NOMO-1 treated with DMSO at 0.1 percent for 48 hours (cell line): ENCODE measurements around the gene TSEN2.
A peak's percentile ranks its signal among the peaks of the same experiment; 100 is the strongest.
"Not testable (repeated sequence)": the region's sequence is repeated elsewhere in the genome, so short reads cannot be mapped to it uniquely, and the experiment has no call there.

Experiments
- DNase-seq: peaks from one replicate; lab custom pipeline; 2025; ENCODE audit not compliant: unreplicated experiment; lab: John Stamatoyannopoulos, UW

The TSEN2 gene

DNA sequence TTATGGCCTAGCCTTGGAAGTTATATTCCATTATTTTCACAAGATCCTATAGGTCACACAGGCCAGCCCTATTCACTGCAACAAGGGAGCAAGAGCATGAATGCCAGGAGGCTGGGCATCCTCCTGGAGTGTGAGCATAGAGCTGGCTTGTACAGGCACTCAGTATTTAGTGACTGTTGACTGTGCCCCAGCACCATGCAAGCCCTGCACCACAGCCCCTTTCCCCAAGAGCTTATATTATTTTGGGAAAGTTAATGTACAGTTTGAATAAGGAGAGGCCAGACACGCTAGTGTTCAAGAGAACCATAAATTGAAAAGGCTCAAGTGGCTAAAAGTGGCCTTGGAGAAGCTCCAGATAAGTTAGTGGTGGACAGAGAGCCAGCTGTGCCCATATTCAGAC lies 32.3 kb upstream of the TSEN2 start:
- DNase-seq: no peak

DNA sequence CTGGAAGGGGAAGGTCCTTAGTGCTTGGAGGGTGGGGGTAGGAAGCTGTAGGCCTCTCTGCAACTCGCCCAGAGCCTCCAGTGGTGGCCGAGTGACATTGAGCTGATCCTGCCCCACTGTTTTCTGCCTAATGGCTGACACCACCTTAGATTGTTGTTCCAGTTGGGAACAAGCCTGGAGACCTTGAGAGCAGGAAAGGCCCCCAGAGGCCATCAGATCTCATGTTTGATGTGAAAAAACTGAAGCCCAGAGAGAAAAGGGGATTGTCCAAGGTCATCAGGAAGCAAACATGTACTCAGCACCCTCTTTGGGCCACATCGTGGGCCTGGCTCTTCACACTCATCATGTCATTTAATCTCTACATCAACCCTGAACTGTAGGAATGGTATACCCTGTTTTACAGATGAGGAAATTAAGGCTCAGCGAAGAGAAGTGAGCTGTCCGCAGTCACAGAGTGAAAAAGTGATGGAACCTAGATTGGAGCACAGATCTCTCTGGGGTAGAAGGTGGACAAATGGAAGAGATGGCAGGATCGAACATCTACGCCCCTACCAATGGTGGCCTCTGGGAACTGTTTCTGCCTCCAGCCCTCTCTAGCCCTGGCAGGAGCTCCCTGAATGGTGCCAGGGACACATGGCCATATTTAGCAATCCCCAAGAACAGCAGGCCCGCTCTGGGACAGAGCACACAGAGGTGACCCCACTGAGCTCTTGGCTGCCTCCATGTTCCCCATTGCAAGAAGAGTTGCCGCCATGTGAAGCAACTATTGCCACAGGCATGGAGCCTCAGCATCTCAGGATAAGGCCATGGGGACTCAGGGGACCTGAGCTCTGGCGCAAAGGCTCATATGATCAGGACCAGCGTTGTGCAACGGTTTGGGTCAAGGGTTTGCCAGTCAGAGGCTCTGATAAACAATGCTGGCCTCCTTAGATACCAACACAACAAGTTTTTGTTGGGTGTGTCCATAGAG lies 31.6 kb upstream of the TSEN2 start:
- no peak for DNase-seq

DNA sequence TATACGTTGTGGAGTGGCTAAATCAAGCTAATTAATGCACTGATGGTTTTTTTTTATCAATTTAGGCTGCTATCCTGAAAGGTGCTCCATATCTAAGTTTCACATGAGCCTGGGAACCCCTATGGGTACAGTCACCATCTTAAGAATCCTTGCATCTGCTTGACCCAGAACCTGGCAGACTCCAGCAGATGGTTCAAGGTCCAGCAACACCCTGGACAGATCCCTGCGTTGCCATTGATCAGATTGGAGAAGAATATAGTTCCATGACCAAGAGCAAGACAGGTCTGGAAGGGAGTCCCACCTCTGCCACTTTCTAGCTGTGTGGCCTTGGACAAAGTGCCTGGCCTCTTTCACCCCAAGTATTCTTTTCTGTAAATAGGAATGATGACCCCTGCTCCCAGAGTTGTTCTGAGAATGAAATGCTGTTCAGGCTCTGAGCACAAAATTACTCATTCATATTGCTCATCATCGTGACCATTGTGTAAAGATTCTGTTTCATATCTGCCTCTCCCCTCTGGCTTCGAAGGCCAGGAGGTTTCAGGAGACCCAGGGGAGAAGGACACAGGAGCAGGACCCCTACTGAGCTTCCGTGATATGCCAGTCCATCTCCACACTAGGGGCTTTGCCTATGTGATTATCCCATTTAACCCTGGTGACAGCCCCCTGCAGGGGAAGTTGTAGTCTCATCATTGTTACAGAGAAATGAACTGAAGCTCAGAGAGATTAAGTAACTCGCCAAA lies 30.0 kb upstream of the TSEN2 start:
- no peak for DNase-seq

GRCh38 chr3:12454816-12455121 lies 29.5 kb upstream of the TSEN2 start:
- DNase-seq: no peak

DNA sequence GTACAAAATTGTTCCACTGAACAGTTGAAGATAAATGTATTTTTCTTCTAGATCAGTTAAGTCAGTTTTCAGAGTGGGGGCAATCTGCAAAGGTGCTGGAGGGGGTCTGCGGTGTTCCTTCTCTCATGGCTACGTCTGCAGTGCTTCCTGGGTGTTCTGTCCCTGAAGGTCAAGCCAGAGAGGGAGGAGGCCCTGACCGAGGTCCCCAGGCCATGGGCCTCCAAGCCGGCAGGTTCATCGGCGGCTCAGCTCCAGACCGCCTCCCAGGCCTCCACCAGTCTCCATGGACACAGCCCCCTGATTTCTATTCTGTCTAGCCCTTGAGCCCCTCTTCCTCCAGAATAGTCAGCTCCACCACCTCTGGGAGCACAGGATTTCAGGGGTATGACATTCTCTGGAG lies 28.5 kb upstream of the TSEN2 start:
- no peak for DNase-seq

DNA sequence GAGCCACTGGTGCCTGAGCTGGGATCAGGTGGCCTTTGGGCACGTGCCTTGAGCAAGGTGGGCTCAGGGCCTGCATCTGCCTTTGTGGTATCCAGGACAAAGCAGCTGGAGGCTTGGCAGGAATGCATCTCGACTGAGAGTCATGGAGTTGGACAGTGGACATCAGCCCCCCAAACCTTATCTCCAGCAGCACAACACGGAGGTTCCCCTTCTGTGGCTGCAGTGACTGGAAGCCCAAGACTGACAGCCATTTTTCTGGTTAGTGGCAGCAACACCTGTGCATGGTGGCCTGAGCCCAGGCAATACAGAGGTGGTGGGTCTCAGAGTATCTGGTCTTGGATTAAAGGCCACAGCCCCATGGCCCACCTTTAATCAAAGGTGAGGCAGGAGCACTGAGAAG lies 27.8 kb upstream of the TSEN2 start:
- DNase-seq: no peak

DNA sequence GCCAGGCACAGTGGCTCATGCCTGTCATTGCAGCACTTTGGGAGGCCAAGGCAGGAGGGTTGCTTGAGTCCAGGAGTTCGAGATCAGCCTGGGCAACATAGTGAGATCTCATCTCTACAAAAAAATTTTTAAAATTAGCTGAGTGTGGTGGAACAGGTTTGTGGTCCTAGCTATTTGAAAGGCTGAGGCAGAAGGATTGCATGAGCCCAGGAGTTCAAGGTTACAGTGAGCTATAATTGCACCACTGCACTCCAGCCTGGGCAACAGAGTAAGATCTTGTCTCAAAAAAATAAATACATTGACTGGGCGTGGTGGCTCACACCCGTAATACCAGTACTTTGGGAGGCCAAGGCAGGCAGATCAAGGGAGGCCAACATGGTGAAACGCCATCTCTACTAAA lies 26.9 kb upstream of the TSEN2 start:
- not testable (repeated sequence) for DNase-seq

DNA sequence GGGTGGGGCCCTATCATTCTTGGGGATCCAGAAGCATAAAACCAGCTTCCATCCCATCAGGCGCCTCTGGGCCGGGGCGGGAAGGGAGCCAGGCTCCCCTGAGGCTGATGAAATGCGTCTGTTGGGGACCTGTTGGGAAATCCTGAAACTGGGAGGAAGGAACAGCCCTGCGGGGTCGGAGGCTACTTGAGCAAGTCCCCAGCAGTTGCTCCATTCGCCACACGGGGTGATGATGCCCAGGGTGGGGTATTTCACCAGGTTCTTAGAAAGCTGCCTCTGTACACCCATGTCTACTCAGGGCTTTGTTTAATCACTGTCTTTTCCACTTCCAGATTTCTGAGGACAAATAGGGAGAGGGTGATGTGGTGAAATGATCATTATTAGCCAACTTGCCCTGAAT lies 25.4 kb upstream of the TSEN2 start:
- peak; percentile 72 for DNase-seq

DNA sequence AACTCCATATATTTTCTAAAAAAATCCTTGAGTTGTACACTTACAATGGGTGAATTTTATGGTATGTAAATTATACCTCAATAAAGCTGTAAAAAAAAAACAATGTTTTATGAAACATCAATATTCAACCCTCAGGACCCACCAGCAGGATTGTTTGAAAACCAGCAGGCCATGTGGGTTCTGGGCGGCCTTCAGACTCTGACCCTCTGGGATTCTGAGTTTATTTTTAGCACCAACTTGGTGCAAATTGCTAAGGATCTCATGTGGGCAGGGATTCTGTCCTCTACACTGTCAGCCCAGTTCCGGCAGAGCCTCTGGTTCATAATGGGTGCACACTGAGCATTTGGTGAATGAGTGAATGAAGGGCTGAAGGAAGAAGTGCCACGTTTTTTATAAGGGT lies 24.2 kb upstream of the TSEN2 start:
- no peak for DNase-seq

GRCh38 chr3:12461097-12461649 lies 23.1 kb upstream of the TSEN2 start:
- DNase-seq: no peak

GRCh38 chr3:12462159-12462947 lies 21.9 kb upstream of the TSEN2 start:
- DNase-seq: peak; percentile 88

GRCh38 chr3:12463686-12464085 lies 20.6 kb upstream of the TSEN2 start:
- DNase-seq: no peak

DNA sequence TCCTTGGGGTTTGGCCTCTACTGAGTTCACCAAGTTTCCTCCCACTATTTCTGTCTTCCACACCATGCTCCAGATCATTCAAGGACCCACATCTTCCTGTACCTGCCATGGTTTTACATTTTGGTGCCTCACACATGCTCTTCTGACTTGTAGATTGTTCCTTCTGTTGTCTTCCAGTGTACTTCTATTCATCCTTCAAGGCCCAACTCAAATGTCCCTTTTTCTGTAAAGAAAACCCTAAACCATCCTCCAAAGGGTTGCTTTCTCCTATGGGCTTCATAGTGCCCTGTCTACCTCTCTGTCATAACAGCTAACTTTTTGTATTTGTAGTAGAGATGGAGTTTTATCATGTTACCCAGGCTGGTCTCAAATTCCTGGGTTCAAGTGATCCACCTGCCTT lies 20.1 kb upstream of the TSEN2 start:
- no peak for DNase-seq

GRCh38 chr3:12465151-12465835 lies 19.0 kb upstream of the TSEN2 start:
- DNase-seq: no peak

DNA sequence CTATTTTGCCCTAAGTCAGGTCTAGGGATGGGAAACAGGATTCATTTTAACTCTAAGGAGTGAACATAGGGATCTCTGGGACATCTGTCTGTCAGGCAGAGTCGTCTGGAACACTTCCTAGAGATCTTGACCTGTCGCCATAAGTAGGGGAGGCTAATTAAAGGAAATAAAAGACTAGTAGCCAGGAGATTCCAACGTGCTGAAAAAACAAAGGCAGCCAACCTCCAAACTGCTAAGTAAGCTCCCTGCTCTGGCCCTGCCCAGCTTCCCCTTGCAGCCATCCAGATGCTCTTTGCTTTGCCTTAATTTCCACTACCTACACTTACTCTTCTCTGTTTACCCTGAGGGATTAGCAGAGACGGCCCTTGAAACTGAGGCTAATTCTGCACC lies 18.4 kb upstream of the TSEN2 start:
- DNase-seq: no peak

DNA sequence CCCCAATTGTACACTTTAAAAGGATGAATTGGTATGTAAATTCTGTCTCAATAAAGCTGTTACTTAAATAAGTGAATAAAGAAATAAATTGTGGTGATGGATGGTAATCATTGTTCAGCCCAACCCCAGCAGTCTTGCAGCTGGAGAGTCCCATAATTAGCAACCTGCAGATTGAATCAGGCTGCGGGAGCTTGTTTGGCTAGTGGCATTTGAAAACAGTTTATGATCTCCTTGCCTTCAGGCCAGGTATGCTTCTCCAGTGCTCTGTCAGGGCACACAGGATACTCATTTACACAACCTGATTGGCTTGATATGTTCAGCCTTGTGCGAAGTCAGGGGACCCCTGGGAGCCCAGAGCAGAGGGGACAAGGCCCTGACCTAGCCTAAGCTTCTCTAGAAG lies 16.5 kb upstream of the TSEN2 start:
- no peak for DNase-seq

DNA sequence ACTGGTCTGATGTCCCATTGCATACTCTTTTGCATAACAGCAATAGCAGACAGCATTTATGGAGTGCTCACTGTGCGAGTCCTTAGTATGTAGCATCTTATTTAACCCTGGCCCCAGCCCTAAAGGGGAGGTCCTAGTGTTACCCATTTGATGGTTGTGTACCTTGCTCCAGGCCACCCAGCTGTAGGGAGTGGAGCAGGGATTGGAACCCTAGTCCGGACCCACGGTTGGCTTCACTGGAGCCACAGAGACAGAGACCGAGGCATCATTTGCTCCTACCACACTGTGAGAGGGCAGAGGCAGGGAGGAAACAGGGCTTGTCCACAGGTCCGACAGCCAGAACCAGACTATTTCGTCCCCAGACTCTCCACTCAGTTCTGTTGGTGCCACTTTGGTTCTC lies 16.0 kb upstream of the TSEN2 start:
- no peak for DNase-seq

- DNase-seq: no peak
These were observed 15.5 kb upstream of the TSEN2 start for GRCh38 chr3:12468757-12469156.

DNA sequence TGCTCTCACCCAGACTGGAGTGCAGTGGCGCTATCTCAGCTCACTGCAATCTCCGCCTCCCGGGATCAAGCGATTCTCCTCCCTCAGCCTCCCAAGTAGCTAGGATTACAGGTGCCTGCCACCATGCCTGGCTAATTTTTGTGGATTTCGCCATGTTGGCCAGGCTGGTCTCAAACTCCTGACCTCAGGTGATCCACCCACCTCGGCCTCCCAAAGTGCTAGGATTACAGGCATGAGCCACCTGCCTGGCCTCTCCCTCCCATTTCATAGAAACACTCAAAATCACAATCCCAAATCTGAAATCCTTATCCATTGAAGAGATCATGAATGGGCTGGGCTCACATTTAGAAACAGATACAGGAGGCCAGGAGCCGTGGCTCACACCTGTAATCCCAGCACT lies 15.1 kb upstream of the TSEN2 start:
- DNase-seq: not testable (repeated sequence)

GRCh38 chr3:12470111-12470510 lies 14.2 kb upstream of the TSEN2 start:
- no peak for DNase-seq

DNA sequence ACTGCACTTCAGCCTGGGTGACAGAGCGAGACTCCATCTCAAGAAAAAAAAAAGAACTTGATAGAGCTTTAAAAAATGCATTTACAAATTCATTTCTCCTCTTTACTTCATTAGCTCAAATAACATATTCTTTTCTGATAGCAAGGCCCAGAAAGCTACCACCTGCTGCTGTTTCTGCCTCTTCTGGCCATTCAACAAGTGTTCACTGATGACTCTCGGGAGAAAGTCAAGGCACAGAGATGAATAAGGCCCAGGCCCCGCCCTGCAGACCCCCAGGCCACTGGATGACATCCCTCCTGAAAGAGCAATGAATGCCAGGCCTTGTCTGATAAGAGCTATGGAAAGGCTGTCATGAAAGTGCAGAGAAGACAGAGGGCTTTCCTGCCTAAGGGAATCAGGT lies 13.6 kb upstream of the TSEN2 start:
- no peak for DNase-seq
